ENCODE results near the gene CECR2. TPM values are rescaled to one million over a fixed set of nuclear protein-coding genes. Genes with fewer than 3 reads are reported as not detected.

CECR2 gene
- total RNA-seq, 1 experiment from 2014 or later: 154 TPM

DNA sequence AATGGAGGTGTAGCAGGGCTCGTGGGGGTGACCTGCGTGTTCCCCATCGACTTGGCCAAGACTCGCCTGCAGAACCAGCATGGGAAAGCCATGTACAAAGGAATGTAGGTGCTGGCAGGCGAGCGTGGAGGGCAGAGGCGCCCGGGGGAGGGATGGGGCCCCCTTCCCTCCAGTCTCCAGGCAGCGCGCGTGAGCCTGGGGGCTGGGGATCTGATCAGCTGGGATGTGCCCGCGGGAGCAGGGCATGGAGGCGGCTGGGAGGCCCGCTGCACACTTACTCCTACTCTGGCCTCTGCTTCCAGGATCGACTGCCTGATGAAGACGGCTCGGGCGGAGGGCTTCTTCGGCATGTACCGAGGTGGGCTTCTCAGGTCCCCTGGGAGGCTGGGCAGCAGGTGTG is 211.8 kb downstream of the CECR2 start:
- no peaks in the 10 kb centered on the region for H3K27me3 ChIP-seq (ENCODE audit: insufficient read depth, low read length)
- Mint-ChIP-seq H3K9me3 (no peaks in the 10 kb centered on the region), H3K36me3 (ENCODE audit: insufficient read depth in 1 of 3, low read depth in 3 of 3) (peaks cover 0 to 2% (median 0%) of the 10 kb centered on the region in 3 experiments; a peak in 1 of 7 replicates), H3K27me3 (ENCODE audit: low read depth) (no peaks in the 10 kb centered on the region; the same call in 1 of the 2 replicates), H3K4me1 (peaks cover 10% of the 10 kb centered on the region in 2 experiments), H3K4me3 (no peak overlapping the region; a peak in 1 of 5 replicates), H3K27ac (no peak overlapping the region; a peak in 1 of 7 replicates)
- H3T11ph ChIP-seq (ENCODE audit: low read length): no peak overlapping the region
- no peak overlapping the region for H3K23ac ChIP-seq (ENCODE audit: insufficient read length, low read depth, low read length)
- no peak for DNase-seq
- no peaks in the 10 kb centered on the region for H3K9me3 ChIP-seq (ENCODE audit: control insufficient read depth, low read depth, low read length)
- no peak overlapping the region for H3K27ac ChIP-seq (ENCODE audit: insufficient read length, low read depth, low read length)
- H3K14ac ChIP-seq (ENCODE audit: insufficient read depth, low read length): no peak overlapping the region
- H2BK5ac ChIP-seq (ENCODE audit: insufficient read length, low read length): no peak overlapping the region
- H3K9ac ChIP-seq (ENCODE audit: extremely low read depth, insufficient read length, low read length): no peak overlapping the region
- H2BK20ac ChIP-seq (ENCODE audit: low read depth, low read length, poor library complexity, severe bottlenecking): no peak overlapping the region
- TF ChIP-seq, protein P1, sequence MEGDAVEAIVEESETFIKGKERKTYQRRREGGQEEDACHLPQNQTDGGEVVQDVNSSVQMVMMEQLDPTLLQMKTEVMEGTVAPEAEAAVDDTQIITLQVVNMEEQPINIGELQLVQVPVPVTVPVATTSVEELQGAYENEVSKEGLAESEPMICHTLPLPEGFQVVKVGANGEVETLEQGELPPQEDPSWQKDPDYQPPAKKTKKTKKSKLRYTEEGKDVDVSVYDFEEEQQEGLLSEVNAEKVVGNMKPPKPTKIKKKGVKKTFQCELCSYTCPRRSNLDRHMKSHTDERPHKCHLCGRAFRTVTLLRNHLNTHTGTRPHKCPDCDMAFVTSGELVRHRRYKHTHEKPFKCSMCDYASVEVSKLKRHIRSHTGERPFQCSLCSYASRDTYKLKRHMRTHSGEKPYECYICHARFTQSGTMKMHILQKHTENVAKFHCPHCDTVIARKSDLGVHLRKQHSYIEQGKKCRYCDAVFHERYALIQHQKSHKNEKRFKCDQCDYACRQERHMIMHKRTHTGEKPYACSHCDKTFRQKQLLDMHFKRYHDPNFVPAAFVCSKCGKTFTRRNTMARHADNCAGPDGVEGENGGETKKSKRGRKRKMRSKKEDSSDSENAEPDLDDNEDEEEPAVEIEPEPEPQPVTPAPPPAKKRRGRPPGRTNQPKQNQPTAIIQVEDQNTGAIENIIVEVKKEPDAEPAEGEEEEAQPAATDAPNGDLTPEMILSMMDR (conservative IDR thresholded peaks at IDR 0.05): no peak
- no peaks in the 10 kb centered on the region for H3K23me2 ChIP-seq (ENCODE audit: insufficient read length, low read depth, low read length, poor library complexity, severe bottlenecking)
- H3K18ac ChIP-seq (ENCODE audit: insufficient read length, low read depth, low read length): no peak overlapping the region
- no peak overlapping the region for H2AK5ac ChIP-seq (ENCODE audit: insufficient read length, low read length)
- no peaks in the 10 kb centered on the region for H3K79me2 ChIP-seq (ENCODE audit: insufficient read depth, low read length)
- H3K4me1 ChIP-seq (ENCODE audit: insufficient read depth, low read length): no peaks in the 10 kb centered on the region
- H4K8ac ChIP-seq (replicated peaks; ENCODE audit: insufficient read length, low read depth, low read length): no peak overlapping the region
- H3K56ac ChIP-seq (ENCODE audit: insufficient read length, low read depth, low read length): no peak overlapping the region
- no peak overlapping the region for H2BK15ac ChIP-seq (ENCODE audit: low read depth, low read length)
- peak overlapping the region; percentile 61 for H4K91ac ChIP-seq (ENCODE audit: insufficient read length, low read depth, low read length)
- no peak overlapping the region for H2BK12ac ChIP-seq (ENCODE audit: insufficient read length, low read depth, low read length)
- no peak overlapping the region for H4K5ac ChIP-seq (ENCODE audit: insufficient read length, low read depth, low read length)
- no peak overlapping the region for H2BK120ac ChIP-seq (ENCODE audit: low read depth, low read length, poor library complexity, severe bottlenecking)
- H3K4me2 ChIP-seq (ENCODE audit: insufficient read depth, insufficient read length, low read length): no peak overlapping the region
- H3K4ac ChIP-seq (ENCODE audit: low read depth, low read length): no peak overlapping the region
- WGBS (ENCODE audit: extremely low coverage, insufficient read length, low lambda C conversion rate): no CpG with 5 or more reads among the region's 21 CpGs
- H3K79me1 ChIP-seq (ENCODE audit: insufficient read depth, low read depth, low read length, poor library complexity, severe bottlenecking): no peaks in the 10 kb centered on the region
- no peak overlapping the region for H2AFZ ChIP-seq (ENCODE audit: low read length)
- H4K20me1 ChIP-seq (ENCODE audit: control insufficient read depth, insufficient read depth, insufficient read length): no peaks in the 10 kb centered on the region
